Colonic mucosa (tissue), 4 donors: ENCODE results near the gene SH3BP1. TPM values are rescaled to one million over a fixed set of nuclear protein-coding genes. Genes with fewer than 3 reads are reported as not detected.
A peak's percentile ranks its signal among the peaks of the same experiment; 100 is the strongest.

ENCODE experiments used
- DNase-seq: peaks from one replicate; pipeline ENCODE4 v3.0.0-alpha.2; 2020
- H3K27ac ChIP-seq: fragments of 200-600 bp; one replicate; pipeline ENCODE4 v1.8.0; 2021
- H3K27me3 ChIP-seq: fragments of 200-600 bp; one replicate; pipeline ENCODE4 v1.8.0; 2021
- H3K36me3 ChIP-seq: fragments of 200-600 bp; one replicate; pipeline ENCODE4 v1.8.0; 2021
- H3K4me1 ChIP-seq: fragments of 200-600 bp; one replicate; pipeline ENCODE4 v1.8.0; 2021; ENCODE audit warnings: mild to moderate bottlenecking
- H3K4me3 ChIP-seq: fragments of 200-600 bp; one replicate; pipeline ENCODE4 v1.8.0; 2021
- H3K9ac ChIP-seq, 2 donors: one replicate each; pipeline ENCODE4 v1.7.0; 2013; ENCODE audit warnings: control low read depth in 2 of 2, low read depth in 2 of 2, low read length in 2 of 2
- H3K9me3 ChIP-seq: fragments of 200-600 bp; one replicate; pipeline ENCODE4 v1.8.0; 2021
- CTCF ChIP-seq: fragments of 200-600 bp; IDR thresholded peaks from one replicate; pipeline ENCODE4 v1.8.0; 2022; ENCODE audit warnings: antibody characterized with exemption, mild to moderate bottlenecking
- intact Hi-C: fragments of 100-400 bp; cut with DNase I; formaldehyde crosslinking; loops from one replicate; pipeline ENCODE4 v1.14.1; 2022
- total RNA-seq, 2 donors: library from RNA; stranded (reverse); fragmentation: NEBNext Ultra II Directional in 1 of 2; extraction: Animal tissue kit (Norgen Biotek cat#: 25700) in 1 of 2; gene quantifications; one replicate each; pipeline ENCODE4 v1.2.1, GENCODE V29; 2021
- donor health status: healthy.
- donor health status: DM: no; HTN: no; CAD: no.
- donor health status: DM: no; HTN: no; CAD: no.

The SH3BP1 gene
- total RNA-seq, 2 donors from 2014 or later = 91.8 to 125 TPM

- Histone ChIP-seq H3K9me3 (no peaks in the 10 kb centered on the region), H3K9ac (peak overlapping the region in 1 of 2 donors; percentile 16), H3K36me3 (no peaks in the 10 kb centered on the region), H3K27me3 (no peaks in the 10 kb centered on the region), H3K27ac (peak overlapping the region; percentile 96), H3K4me1 (peaks cover 31% of the 10 kb centered on the region), H3K4me3 (no peak overlapping the region)
- no peak for TF ChIP-seq CTCF
- intact Hi-C loops = no loop called here
- no peak for DNase-seq
These were observed 34.8 kb downstream of the SH3BP1 start for GRCh38 chr22:37674248-37674647.

GRCh38 chr22:37674951-37675929, 35.8 kb downstream of the SH3BP1 start, which contains the start of gene LGALS1:
Gene LGALS1 (plus strand): TSS chr22:37675636. CDS start chr22:37675703, 67 bp downstream.
- peaks cover 31% of the 10 kb centered on the region for H3K4me1 ChIP-seq
- H3K9ac ChIP-seq = peak within 1 kb of the TSS; percentile 87 to 91
- no peaks in the 10 kb centered on the region for H3K9me3 ChIP-seq
- H3K27me3 ChIP-seq = no peaks in the 10 kb centered on the region
- DNase-seq = peak; percentile 95
- no peak for TF ChIP-seq CTCF
- no peaks in the 10 kb centered on the region for H3K36me3 ChIP-seq
- H3K27ac ChIP-seq = peak within 1 kb of the TSS; percentile 96
- intact Hi-C loops = no loop called here
- peak within 1 kb of the TSS; percentile 41 for H3K4me3 ChIP-seq

- DNase-seq = peak; percentile 62
- intact Hi-C loops = no loop called here
These were observed 36.7 kb downstream of the SH3BP1 start for GRCh38 chr22:37675930-37676735.

GRCh38 chr22:37676736-37677492, 37.4 kb downstream of the SH3BP1 start:
- Histone ChIP-seq H3K4me1 (peaks cover 37% of the 10 kb centered on the region), H3K36me3 (no peaks in the 10 kb centered on the region), H3K27ac (peak overlapping the region; percentile 96), H3K4me3 (peak overlapping the region; percentile 41), H3K27me3 (no peaks in the 10 kb centered on the region), H3K9me3 (no peaks in the 10 kb centered on the region), H3K9ac (peak overlapping the region; percentile 87 to 91)
- peak; percentile 94 for DNase-seq
- intact Hi-C loops = no loop called here
- no peak for TF ChIP-seq CTCF

More at GRCh38 chr22:37675930-37676735, 36.7 kb downstream of the SH3BP1 start:
- H3K36me3 ChIP-seq = no peaks in the 10 kb centered on the region
- H3K9ac ChIP-seq = peak overlapping the region; percentile 87 to 91
- H3K4me1 ChIP-seq = peaks cover 31% of the 10 kb centered on the region
- H3K4me3 ChIP-seq = peak overlapping the region; percentile 41
- TF ChIP-seq CTCF = no peak
- peak overlapping the region; percentile 96 for H3K27ac ChIP-seq
- H3K27me3 ChIP-seq = no peaks in the 10 kb centered on the region
- H3K9me3 ChIP-seq = no peaks in the 10 kb centered on the region
